Measurements from ENCODE around the gene TBCEL.

DNA sequence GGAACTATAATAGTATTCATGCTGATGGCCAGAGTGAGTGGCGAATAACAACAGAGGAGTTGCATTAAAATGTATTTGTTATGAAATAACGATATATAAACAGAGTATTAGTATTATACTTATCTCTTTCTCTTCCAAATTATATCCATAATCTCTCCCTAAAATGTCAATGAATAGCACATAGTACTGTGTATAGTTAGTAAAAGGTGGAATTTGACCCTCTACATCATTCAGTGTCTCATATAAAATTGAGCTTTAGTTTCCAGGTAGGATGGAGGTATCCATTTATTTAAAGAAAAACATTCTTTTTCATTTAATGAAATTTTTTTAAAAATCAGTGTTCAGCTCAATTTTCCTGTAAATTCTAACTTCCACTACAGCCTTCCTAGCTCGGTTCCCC lies 42.7 kb downstream of the TBCEL start:
- TF ChIP-seq EZH2 (IDR thresholded peaks at IDR 0.05; ENCODE audit: low read length): no peak
- TF ChIP-seq, protein P1, sequence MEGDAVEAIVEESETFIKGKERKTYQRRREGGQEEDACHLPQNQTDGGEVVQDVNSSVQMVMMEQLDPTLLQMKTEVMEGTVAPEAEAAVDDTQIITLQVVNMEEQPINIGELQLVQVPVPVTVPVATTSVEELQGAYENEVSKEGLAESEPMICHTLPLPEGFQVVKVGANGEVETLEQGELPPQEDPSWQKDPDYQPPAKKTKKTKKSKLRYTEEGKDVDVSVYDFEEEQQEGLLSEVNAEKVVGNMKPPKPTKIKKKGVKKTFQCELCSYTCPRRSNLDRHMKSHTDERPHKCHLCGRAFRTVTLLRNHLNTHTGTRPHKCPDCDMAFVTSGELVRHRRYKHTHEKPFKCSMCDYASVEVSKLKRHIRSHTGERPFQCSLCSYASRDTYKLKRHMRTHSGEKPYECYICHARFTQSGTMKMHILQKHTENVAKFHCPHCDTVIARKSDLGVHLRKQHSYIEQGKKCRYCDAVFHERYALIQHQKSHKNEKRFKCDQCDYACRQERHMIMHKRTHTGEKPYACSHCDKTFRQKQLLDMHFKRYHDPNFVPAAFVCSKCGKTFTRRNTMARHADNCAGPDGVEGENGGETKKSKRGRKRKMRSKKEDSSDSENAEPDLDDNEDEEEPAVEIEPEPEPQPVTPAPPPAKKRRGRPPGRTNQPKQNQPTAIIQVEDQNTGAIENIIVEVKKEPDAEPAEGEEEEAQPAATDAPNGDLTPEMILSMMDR (optimal IDR thresholded peaks at IDR 0.05 in 1 of 3, IDR thresholded peaks at IDR 0.05 in 1 of 3, conservative IDR thresholded peaks at IDR 0.05 in 1 of 3; ENCODE audit: extremely low read depth in 1 of 3, insufficient read depth in 2 of 3, low read length in 3 of 3): no peak

Data from keratinocyte (primary cell).